GM12874 (cell line): ENCODE data around the gene MRAP2.

ENCODE experiments used
- CTCF ChIP-seq: IDR thresholded peaks from 2 replicates; pipeline ENCODE4 v1.5.1; 2011; ENCODE audit warnings: low read depth, mild to moderate bottlenecking, control low read depth, low read length, moderate library complexity; ENCODE audit not compliant: insufficient read depth

The MRAP2 gene

GRCh38 chr6:84052204-84052882, 18.8 kb downstream of the MRAP2 start:
- no peak for TF ChIP-seq CTCF

- no peak for TF ChIP-seq CTCF
Measured at GRCh38 chr6:84052883-84053241, 19.3 kb downstream of the MRAP2 start.

GRCh38 chr6:84055647-84056046, 22.1 kb downstream of the MRAP2 start:
- TF ChIP-seq CTCF: no peak

- no peak for TF ChIP-seq CTCF
Measured at GRCh38 chr6:84057908-84058307, 24.3 kb downstream of the MRAP2 start.

GRCh38 chr6:84059082-84059481, 25.5 kb downstream of the MRAP2 start:
- TF ChIP-seq CTCF: no peak

GRCh38 chr6:84061174-84061573, 27.6 kb downstream of the MRAP2 start:
- no peak for TF ChIP-seq CTCF

GRCh38 chr6:84061613-84062398, 28.2 kb downstream of the MRAP2 start:
- no peak for TF ChIP-seq CTCF
